Measurements from ENCODE around the gene SPOP.

GRCh38 chr17:49595328-49595727 is 82.6 kb downstream of the SPOP start:
- no peak for TF ChIP-seq CTCF (conservative IDR thresholded peaks at IDR 0.05 in 1 of 2, IDR thresholded peaks at IDR 0.05 in 1 of 2; ENCODE audit: extremely low read depth in 1 of 2, insufficient read depth in 1 of 2, low read depth in 1 of 2, low read length in 2 of 2)
- no peak for TF ChIP-seq EZH2 (IDR thresholded peaks at IDR 0.05; ENCODE audit: borderline replicate concordance, low read length)

All from mammary epithelial cell (primary cell).